Keratinocyte (primary cell): ENCODE data around the gene SMAD6.

Experiments
- CTCF ChIP-seq, 3 experiments: IDR thresholded peaks in 1 of 3; conservative IDR thresholded peaks in 1 of 3; optimal IDR thresholded peaks in 1 of 3; 2 replicates in 2 of 3; 3 replicates in 1 of 3; pipeline versions ENCODE3 to v1.5.1; 2011; ENCODE audit warnings: low read length in 3 of 3, mild to moderate bottlenecking in 3 of 3, moderate library complexity in 2 of 3, control low read depth in 1 of 3, inconsistent platforms in 1 of 3; ENCODE audit not compliant: insufficient read depth in 2 of 3; ENCODE audit errors: extremely low read depth in 1 of 3
- EZH2 ChIP-seq: IDR thresholded peaks from one replicate; pipeline ENCODE4 v1.6.1; 2012; ENCODE audit warnings: inconsistent platforms, mild to moderate bottlenecking, low read length, moderate library complexity

GRCh38 chr15:66653852-66654251 is 48.2 kb upstream of the SMAD6 start:
- no peak for TF ChIP-seq EZH2
- no peak for TF ChIP-seq CTCF (optimal IDR thresholded peaks at IDR 0.05 in 1 of 3, IDR thresholded peaks at IDR 0.05 in 1 of 3, conservative IDR thresholded peaks at IDR 0.05 in 1 of 3; ENCODE audit: extremely low read depth in 1 of 3, insufficient read depth in 2 of 3, low read length in 3 of 3)
